Right renal cortex interstitium (tissue), 3 donors: ENCODE data around the gene SAMSN1. TPM values are rescaled to one million over a fixed set of nuclear protein-coding genes. Genes with fewer than 3 reads are reported as not detected.

Experiments
- DNase-seq, 3 donors: peaks; one replicate each; pipeline ENCODE4 v3.0.0-alpha.2; 2013; ENCODE audit warnings: low read depth in 3 of 3, low spot score in 2 of 3
- polyA plus RNA-seq, 3 donors: library from polyadenylated mRNA; unstranded; fragments of 120-200 nt; gene quantifications; one replicate each; pipeline ENCODE4 v1.2.1, GENCODE V29; 2013; ENCODE audit not compliant: insufficient read length in 3 of 3

SAMSN1 gene
- polyA plus RNA-seq, 3 donors, result 4.3 to 5.7 (median 5.1) TPM

- DNase-seq, result no peak
Observed at GRCh38 chr21:14452031-14452726, 93.9 kb downstream of the SAMSN1 start.

- no peak for DNase-seq
Observed at GRCh38 chr21:14451546-14451945, 94.6 kb downstream of the SAMSN1 start.

- no peak for DNase-seq
Observed at GRCh38 chr21:14448784-14449183, 97.3 kb downstream of the SAMSN1 start.

- DNase-seq, result no peak
Observed at GRCh38 chr21:14438211-14438610, 107.9 kb downstream of the SAMSN1 start.

- no peak for DNase-seq
Observed at GRCh38 chr21:14435423-14435822, 110.7 kb downstream of the SAMSN1 start.

Other genes with a start within 250 kb of the SAMSN1 start
- 10 to 100 TPM; 51.0 to 57.4 (median 55.0) TPM for gene HSPA13, start 163.2 kb downstream of the SAMSN1 start, polyA plus RNA-seq